Posterior vena cava (tissue), 2 donors: Measurements from ENCODE around the gene CA5A. TPM values are rescaled to one million over a fixed set of nuclear protein-coding genes. Genes with fewer than 3 reads are reported as not detected.
A peak's percentile ranks its signal among the peaks of the same experiment; 100 is the strongest.
"Not testable (repeated sequence)": the region's sequence is repeated elsewhere in the genome, so short reads cannot be mapped to it uniquely, and the experiment has no call there.

ENCODE experiments used
- DNase-seq: peaks from one replicate; pipeline ENCODE4 v3.0.0-alpha.2; 2020; ENCODE audit warnings: low spot score
- intact Hi-C, 2 donors: fragments of 100-400 bp; cut with DNase I; formaldehyde crosslinking; loops; one replicate each; pipeline versions ENCODE4 v1.14.1 to v1.14.2; 2022 to 2023
- total RNA-seq, 2 donors: library from RNA; stranded (reverse); fragmentation: NEBNext Ultra II Directional; extraction: Animal tissue kit (Norgen Biotek cat#: 25700); gene quantifications; one replicate each; pipeline ENCODE4 v1.2.1, GENCODE V29; 2021
- donor health status: DM: yes; HTN: yes; CAD: no.
- donor health status: DM: yes; HTN: yes; CAD: no.

CA5A gene
- total RNA-seq, 2 donors from 2014 or later: not detected

GRCh38 chr16:87880117-87880696, 56.1 kb downstream of the CA5A start:
- no peak for DNase-seq
- intact Hi-C loops: no loop called here

- intact Hi-C loops: loop anchor here in 1 of 2 donors (5.0 kb wide), 1 partner anchor 37 kb away; no protein-coding TSS in a partner anchor
- DNase-seq: not testable (repeated sequence)
Observed at GRCh38 chr16:87879411-87880013, 56.8 kb downstream of the CA5A start.

GRCh38 chr16:87878704-87879103, 57.6 kb downstream of the CA5A start:
- DNase-seq: no peak
- intact Hi-C loops: loop anchor here in 1 of 2 donors (5.0 kb wide), 1 partner anchor 36 kb away; no protein-coding TSS in a partner anchor

GRCh38 chr16:87877942-87878507, 58.3 kb downstream of the CA5A start:
- intact Hi-C loops: loop anchor here in 1 of 2 donors (5.0 kb wide), 1 partner anchor 36 kb away; no protein-coding TSS in a partner anchor
- no peak for DNase-seq

- intact Hi-C loops: loop anchor here (1.0 to 5.0 kb wide), 4 partner anchors 33 to 98 kb away; no protein-coding TSS in a partner anchor
- DNase-seq: no peak
Observed at GRCh38 chr16:87874639-87875427, 61.5 kb downstream of the CA5A start.

- intact Hi-C loops: loop anchor here (5.0 kb wide), 2 partner anchors 88 to 93 kb away; no protein-coding TSS in a partner anchor
- not testable (repeated sequence) for DNase-seq
Observed at GRCh38 chr16:87870418-87871291, 65.7 kb downstream of the CA5A start.

- not testable (repeated sequence) for DNase-seq
- intact Hi-C loops: loop anchor here (5.0 kb wide), 2 partner anchors 88 to 93 kb away; no protein-coding TSS in a partner anchor
Observed at GRCh38 chr16:87869879-87870417, 66.4 kb downstream of the CA5A start.

GRCh38 chr16:87869061-87869878, 67.1 kb downstream of the CA5A start, which contains the start of gene SLC7A5:
Gene SLC7A5, minus strand, starts transcription at chr16:87869507. Its CDS starts 85 bp downstream, at chr16:87869422.
- DNase-seq: peak; percentile 96
- intact Hi-C loops: not testable (repeated sequence)

GRCh38 chr16:87868254-87869029, 67.9 kb downstream of the CA5A start:
- DNase-seq, intact Hi-C loops: not testable (repeated sequence)

- DNase-seq, intact Hi-C loops: not testable (repeated sequence)
Observed at GRCh38 chr16:87865902-87866555, 70.3 kb downstream of the CA5A start.

- DNase-seq: no peak
- intact Hi-C loops: no loop called here
Observed at GRCh38 chr16:87864331-87864989, 71.9 kb downstream of the CA5A start.

GRCh38 chr16:87863327-87863635, 73.0 kb downstream of the CA5A start:
- DNase-seq, intact Hi-C loops: not testable (repeated sequence)

GRCh38 chr16:87862597-87863326, 73.6 kb downstream of the CA5A start:
- intact Hi-C loops, DNase-seq: not testable (repeated sequence)

GRCh38 chr16:87861300-87862099, 74.8 kb downstream of the CA5A start:
- intact Hi-C loops, DNase-seq: not testable (repeated sequence)
